Measurements from ENCODE around the gene UBASH3B.

UBASH3B gene

DNA sequence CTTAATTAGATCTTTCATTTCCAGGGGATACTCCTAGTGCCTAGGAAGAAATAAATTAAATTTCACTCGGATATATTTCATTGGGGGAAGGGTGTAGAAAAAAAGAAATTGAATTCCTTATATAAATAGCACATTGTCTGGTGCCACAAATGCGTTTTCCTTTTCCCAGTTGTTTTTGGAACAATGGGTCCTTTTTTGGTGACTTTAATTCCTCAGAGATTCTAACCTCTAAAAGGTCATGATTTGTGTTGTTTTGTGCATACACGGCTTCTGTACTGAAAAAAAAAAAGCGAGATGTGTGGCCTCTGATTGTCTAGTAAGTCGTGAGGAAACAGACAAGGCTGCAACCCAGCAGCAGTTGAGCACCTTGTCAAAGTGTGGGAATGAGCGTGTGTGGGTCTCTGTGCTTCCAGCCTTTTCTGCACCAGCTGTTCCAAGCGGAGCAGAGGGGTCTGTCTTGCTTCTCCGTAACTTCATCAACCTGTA, 118.3 kb downstream of the UBASH3B start:
- DNase-seq (ENCODE audit: extremely low read depth, insufficient read length), result no peak
- peaks cover 4% of the 10 kb centered on the region for H3K27me3 ChIP-seq (replicated peaks; ENCODE audit: control insufficient read depth, insufficient read depth, low read length)
- TF ChIP-seq, protein P1, sequence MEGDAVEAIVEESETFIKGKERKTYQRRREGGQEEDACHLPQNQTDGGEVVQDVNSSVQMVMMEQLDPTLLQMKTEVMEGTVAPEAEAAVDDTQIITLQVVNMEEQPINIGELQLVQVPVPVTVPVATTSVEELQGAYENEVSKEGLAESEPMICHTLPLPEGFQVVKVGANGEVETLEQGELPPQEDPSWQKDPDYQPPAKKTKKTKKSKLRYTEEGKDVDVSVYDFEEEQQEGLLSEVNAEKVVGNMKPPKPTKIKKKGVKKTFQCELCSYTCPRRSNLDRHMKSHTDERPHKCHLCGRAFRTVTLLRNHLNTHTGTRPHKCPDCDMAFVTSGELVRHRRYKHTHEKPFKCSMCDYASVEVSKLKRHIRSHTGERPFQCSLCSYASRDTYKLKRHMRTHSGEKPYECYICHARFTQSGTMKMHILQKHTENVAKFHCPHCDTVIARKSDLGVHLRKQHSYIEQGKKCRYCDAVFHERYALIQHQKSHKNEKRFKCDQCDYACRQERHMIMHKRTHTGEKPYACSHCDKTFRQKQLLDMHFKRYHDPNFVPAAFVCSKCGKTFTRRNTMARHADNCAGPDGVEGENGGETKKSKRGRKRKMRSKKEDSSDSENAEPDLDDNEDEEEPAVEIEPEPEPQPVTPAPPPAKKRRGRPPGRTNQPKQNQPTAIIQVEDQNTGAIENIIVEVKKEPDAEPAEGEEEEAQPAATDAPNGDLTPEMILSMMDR (IDR thresholded peaks at IDR 0.05; ENCODE audit: insufficient read depth, low read length, poor library complexity, severe bottlenecking), result no peak
- no peak overlapping the region for H3K4me3 ChIP-seq (replicated peaks; ENCODE audit: low read depth, low read length)
- no peaks in the 10 kb centered on the region for H3K36me3 ChIP-seq (ENCODE audit: control insufficient read depth, insufficient read depth, low read length)

- H3K4me3 ChIP-seq (replicated peaks; ENCODE audit: low read depth, low read length), result no peak overlapping the region
- DNase-seq (ENCODE audit: extremely low read depth, insufficient read length), result no peak
- TF ChIP-seq, protein P1 (IDR thresholded peaks at IDR 0.05; ENCODE audit: insufficient read depth, low read length, poor library complexity, severe bottlenecking), result no peak
- peaks cover 4% of the 10 kb centered on the region for H3K27me3 ChIP-seq (replicated peaks; ENCODE audit: control insufficient read depth, insufficient read depth, low read length)
- no peaks in the 10 kb centered on the region for H3K36me3 ChIP-seq (ENCODE audit: control insufficient read depth, insufficient read depth, low read length)
Observed at GRCh38 chr11:122775675-122776271, 120.3 kb downstream of the UBASH3B start.

- peaks cover 4% of the 10 kb centered on the region for H3K27me3 ChIP-seq (replicated peaks; ENCODE audit: control insufficient read depth, insufficient read depth, low read length)
- no peaks in the 10 kb centered on the region for H3K36me3 ChIP-seq (ENCODE audit: control insufficient read depth, insufficient read depth, low read length)
- no peak overlapping the region for H3K4me3 ChIP-seq (replicated peaks; ENCODE audit: low read depth, low read length)
- TF ChIP-seq, protein P1 (IDR thresholded peaks at IDR 0.05; ENCODE audit: insufficient read depth, low read length, poor library complexity, severe bottlenecking), result no peak
- no peak for DNase-seq (ENCODE audit: extremely low read depth, insufficient read length)
Observed at GRCh38 chr11:122776546-122776945, 121.0 kb downstream of the UBASH3B start.

DNA sequence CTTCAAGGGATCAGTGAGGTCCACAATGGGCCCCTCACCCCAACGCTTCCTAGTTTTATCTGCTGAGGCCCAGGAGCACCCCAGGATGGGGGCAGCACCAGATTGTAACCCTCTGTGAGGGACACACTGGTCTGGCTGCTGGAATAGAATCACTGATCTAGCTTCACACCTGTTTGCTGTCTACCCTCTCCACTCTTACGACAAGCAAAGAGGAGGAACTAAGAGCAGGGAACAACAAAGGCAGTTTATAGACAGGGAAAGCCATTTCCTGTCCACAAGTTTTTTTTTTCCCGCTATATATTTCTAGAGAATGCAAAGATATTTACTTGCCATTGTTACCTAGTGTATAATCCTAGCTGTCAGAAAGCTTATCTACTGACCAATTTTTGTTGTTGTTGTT, 121.8 kb downstream of the UBASH3B start:
- H3K36me3 ChIP-seq (ENCODE audit: control insufficient read depth, insufficient read depth, low read length), result no peaks in the 10 kb centered on the region
- H3K27me3 ChIP-seq (replicated peaks; ENCODE audit: control insufficient read depth, insufficient read depth, low read length), result peaks cover 4% of the 10 kb centered on the region
- H3K4me3 ChIP-seq (replicated peaks; ENCODE audit: low read depth, low read length), result no peak overlapping the region
- TF ChIP-seq, protein P1 (IDR thresholded peaks at IDR 0.05; ENCODE audit: insufficient read depth, low read length, poor library complexity, severe bottlenecking), result no peak
- DNase-seq (ENCODE audit: extremely low read depth, insufficient read length), result no peak

DNA sequence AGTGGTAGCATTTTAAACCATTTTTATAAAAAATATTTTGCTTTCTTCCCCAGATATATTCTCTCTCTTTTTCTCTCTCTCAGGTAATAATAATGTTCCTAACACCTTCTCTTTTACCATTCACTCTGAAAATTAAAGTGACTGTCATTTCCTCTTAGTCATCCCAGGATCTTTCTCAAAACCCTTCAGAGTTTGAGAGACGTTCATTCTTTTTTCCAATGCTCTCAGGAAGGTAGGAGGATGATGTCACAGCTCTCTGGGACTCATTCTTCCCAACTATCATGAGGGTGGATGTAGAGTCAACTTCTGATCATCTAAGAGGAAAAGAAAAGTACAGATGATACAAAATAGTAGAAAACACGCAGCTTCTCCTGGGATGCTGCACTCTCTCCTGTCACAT, 122.6 kb downstream of the UBASH3B start:
- Histone ChIP-seq H3K4me3 (replicated peaks; ENCODE audit: low read depth, low read length) (no peak overlapping the region), H3K36me3 (ENCODE audit: control insufficient read depth, insufficient read depth, low read length) (no peaks in the 10 kb centered on the region), H3K27me3 (replicated peaks; ENCODE audit: control insufficient read depth, insufficient read depth, low read length) (peaks cover 4% of the 10 kb centered on the region)
- TF ChIP-seq, protein P1 (IDR thresholded peaks at IDR 0.05; ENCODE audit: insufficient read depth, low read length, poor library complexity, severe bottlenecking), result no peak
- DNase-seq (ENCODE audit: extremely low read depth, insufficient read length), result no peak

Measured in GM06990 (cell line).